Measurements from ENCODE around the gene PRM1. TPM values are rescaled to one million over a fixed set of nuclear protein-coding genes. Genes with fewer than 3 reads are reported as not detected.

PRM1 gene
- total and polyA plus RNA-seq, 2 of the 13 experiments (the other 11 are each of a cell fraction or from before 2014, with no cell fraction given) = not detected

DNA sequence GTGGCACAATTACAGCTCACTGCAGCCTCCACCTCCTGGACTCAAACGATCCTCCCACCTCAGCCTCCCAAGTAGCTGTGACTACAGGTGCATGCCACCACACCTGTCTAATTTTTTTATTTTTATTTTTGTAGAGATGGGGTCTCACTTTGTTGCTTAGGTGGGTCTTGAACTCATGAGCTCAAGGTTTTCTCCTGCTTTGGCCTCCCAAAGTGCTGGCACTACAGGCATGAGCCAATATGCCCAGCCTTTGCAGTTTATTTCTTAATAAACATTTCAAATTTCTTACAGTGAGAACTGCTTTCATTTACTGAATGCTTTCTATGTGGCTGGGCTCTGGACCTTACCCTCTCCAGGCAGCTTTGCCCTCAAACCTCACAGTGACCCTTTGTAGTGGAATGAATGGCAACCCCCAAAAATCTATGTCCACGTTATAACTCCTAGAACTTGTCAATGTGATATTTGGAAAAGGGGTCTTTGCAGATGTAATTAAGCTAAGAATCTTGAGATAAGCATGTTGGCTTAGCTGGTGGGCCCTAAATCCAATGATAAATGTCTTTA is 10.4 kb downstream of the PRM1 start (continued):
- TF ChIP-seq, protein P1, sequence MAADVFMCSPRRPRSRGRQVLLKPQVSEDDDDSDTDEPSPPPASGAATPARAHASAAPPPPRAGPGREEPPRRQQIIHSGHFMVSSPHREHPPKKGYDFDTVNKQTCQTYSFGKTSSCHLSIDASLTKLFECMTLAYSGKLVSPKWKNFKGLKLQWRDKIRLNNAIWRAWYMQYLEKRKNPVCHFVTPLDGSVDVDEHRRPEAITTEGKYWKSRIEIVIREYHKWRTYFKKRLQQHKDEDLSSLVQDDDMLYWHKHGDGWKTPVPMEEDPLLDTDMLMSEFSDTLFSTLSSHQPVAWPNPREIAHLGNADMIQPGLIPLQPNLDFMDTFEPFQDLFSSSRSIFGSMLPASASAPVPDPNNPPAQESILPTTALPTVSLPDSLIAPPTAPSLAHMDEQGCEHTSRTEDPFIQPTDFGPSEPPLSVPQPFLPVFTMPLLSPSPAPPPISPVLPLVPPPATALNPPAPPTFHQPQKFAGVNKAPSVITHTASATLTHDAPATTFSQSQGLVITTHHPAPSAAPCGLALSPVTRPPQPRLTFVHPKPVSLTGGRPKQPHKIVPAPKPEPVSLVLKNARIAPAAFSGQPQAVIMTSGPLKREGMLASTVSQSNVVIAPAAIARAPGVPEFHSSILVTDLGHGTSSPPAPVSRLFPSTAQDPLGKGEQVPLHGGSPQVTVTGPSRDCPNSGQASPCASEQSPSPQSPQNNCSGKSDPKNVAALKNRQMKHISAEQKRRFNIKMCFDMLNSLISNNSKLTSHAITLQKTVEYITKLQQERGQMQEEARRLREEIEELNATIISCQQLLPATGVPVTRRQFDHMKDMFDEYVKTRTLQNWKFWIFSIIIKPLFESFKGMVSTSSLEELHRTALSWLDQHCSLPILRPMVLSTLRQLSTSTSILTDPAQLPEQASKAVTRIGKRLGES (CRISPR knock-in tag; IDR thresholded peaks at IDR 0.05; ENCODE audit: borderline replicate concordance) = no peak
- TF ChIP-seq, protein P2, sequence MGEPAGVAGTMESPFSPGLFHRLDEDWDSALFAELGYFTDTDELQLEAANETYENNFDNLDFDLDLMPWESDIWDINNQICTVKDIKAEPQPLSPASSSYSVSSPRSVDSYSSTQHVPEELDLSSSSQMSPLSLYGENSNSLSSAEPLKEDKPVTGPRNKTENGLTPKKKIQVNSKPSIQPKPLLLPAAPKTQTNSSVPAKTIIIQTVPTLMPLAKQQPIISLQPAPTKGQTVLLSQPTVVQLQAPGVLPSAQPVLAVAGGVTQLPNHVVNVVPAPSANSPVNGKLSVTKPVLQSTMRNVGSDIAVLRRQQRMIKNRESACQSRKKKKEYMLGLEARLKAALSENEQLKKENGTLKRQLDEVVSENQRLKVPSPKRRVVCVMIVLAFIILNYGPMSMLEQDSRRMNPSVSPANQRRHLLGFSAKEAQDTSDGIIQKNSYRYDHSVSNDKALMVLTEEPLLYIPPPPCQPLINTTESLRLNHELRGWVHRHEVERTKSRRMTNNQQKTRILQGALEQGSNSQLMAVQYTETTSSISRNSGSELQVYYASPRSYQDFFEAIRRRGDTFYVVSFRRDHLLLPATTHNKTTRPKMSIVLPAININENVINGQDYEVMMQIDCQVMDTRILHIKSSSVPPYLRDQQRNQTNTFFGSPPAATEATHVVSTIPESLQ (CRISPR knock-in tag; conservative IDR thresholded peaks at IDR 0.05) = no peak
- TF ChIP-seq ZNF230 (CRISPR knock-in tag; IDR thresholded peaks at IDR 0.05) (no peak), NFE2L2 (IDR thresholded peaks at IDR 0.05; ENCODE audit: low read length) (no peak), ZNF530 (CRISPR knock-in tag; IDR thresholded peaks at IDR 0.05; ENCODE audit: low read depth) (no peak), FLYWCH1 (CRISPR knock-in tag; IDR thresholded peaks at IDR 0.05) (no peak), NCOA1 (CRISPR knock-in tag; IDR thresholded peaks at IDR 0.05) (no peak), ZNF354B (CRISPR knock-in tag; IDR thresholded peaks at IDR 0.05) (no peak), MAZ (IDR thresholded peaks at IDR 0.05; ENCODE audit: borderline replicate concordance, low read depth, low read length) (no peak), MAZ (CRISPR knock-in tag; IDR thresholded peaks at IDR 0.05; ENCODE audit: low read depth) (no peak), CAMTA2 (CRISPR knock-in tag; IDR thresholded peaks at IDR 0.05; ENCODE audit: borderline replicate concordance) (no peak), AGO1 (IDR thresholded peaks at IDR 0.05; ENCODE audit: low read depth, low read length, poor library complexity, severe bottlenecking) (no peak), NFKBIZ (CRISPR knock-in tag; IDR thresholded peaks at IDR 0.05) (no peak), MXD4 (CRISPR knock-in tag; IDR thresholded peaks at IDR 0.05) (no peak), SMAD3 (CRISPR knock-in tag; IDR thresholded peaks at IDR 0.05) (no peak), RBM39 (IDR thresholded peaks at IDR 0.05; ENCODE audit: low read depth, low read length, poor library complexity, severe bottlenecking) (no peak), SAP130 (CRISPR knock-in tag; IDR thresholded peaks at IDR 0.05; ENCODE audit: low read depth) (peak; percentile 40)
- TF ChIP-seq, protein P3, sequence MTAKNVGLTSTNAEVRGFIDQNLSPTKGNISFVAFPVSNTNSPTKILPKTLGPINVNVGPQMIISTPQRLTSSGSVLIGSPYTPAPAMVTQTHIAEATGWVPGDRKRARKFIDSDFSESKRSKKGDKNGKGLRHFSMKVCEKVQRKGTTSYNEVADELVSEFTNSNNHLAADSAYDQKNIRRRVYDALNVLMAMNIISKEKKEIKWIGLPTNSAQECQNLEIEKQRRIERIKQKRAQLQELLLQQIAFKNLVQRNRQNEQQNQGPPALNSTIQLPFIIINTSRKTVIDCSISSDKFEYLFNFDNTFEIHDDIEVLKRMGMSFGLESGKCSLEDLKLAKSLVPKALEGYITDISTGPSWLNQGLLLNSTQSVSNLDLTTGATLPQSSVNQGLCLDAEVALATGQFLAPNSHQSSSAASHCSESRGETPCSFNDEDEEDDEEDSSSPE (CRISPR knock-in tag; IDR thresholded peaks at IDR 0.05) = no peak
- TF ChIP-seq, protein P4, sequence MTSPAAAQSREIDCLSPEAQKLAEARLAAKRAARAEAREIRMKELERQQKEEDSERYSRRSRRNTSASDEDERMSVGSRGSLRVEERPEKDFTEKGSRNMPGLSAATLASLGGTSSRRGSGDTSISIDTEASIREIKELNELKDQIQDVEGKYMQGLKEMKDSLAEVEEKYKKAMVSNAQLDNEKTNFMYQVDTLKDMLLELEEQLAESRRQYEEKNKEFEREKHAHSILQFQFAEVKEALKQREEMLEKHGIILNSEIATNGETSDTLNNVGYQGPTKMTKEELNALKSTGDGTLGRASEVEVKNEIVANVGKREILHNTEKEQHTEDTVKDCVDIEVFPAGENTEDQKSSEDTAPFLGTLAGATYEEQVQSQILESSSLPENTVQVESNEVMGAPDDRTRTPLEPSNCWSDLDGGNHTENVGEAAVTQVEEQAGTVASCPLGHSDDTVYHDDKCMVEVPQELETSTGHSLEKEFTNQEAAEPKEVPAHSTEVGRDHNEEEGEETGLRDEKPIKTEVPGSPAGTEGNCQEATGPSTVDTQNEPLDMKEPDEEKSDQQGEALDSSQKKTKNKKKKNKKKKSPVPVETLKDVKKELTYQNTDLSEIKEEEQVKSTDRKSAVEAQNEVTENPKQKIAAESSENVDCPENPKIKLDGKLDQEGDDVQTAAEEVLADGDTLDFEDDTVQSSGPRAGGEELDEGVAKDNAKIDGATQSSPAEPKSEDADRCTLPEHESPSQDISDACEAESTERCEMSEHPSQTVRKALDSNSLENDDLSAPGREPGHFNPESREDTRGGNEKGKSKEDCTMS (CRISPR knock-in tag; conservative IDR thresholded peaks at IDR 0.05) = no peak
- TF ChIP-seq, protein P5, sequence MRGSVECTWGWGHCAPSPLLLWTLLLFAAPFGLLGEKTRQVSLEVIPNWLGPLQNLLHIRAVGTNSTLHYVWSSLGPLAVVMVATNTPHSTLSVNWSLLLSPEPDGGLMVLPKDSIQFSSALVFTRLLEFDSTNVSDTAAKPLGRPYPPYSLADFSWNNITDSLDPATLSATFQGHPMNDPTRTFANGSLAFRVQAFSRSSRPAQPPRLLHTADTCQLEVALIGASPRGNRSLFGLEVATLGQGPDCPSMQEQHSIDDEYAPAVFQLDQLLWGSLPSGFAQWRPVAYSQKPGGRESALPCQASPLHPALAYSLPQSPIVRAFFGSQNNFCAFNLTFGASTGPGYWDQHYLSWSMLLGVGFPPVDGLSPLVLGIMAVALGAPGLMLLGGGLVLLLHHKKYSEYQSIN (CRISPR knock-in tag; IDR thresholded peaks at IDR 0.05; ENCODE audit: borderline replicate concordance) = no peak
- TF ChIP-seq, protein P6, sequence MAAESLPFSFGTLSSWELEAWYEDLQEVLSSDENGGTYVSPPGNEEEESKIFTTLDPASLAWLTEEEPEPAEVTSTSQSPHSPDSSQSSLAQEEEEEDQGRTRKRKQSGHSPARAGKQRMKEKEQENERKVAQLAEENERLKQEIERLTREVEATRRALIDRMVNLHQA (CRISPR knock-in tag; IDR thresholded peaks at IDR 0.05) = no peak
